Measurements from ENCODE around the gene SLC7A10.
"Not testable (repeated sequence)": the region's sequence is repeated elsewhere in the genome, so short reads cannot be mapped to it uniquely, and the experiment has no call there.

SLC7A10 gene

DNA sequence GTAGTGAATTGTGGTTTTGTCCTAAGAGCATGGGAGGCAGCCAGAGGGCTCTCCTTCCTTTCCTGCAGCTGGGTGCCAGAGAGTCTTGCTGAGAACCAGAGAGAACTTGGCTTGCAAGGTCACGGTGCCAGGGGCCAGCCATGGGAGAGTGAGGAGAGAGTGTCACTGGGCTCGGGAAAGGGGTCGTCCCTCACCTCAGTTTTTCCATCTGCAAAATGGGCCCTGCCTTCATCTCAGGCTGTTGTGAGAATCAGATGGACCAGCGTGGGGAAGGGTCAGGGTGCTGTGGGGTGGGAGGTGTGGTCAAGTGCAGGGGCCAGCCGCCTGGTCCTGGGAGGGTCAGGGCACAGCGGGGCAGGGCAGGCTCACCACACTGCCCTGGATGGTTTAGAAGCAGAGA lies 24.2 kb downstream of the SLC7A10 start:
- DNase-seq = no peak

DNA sequence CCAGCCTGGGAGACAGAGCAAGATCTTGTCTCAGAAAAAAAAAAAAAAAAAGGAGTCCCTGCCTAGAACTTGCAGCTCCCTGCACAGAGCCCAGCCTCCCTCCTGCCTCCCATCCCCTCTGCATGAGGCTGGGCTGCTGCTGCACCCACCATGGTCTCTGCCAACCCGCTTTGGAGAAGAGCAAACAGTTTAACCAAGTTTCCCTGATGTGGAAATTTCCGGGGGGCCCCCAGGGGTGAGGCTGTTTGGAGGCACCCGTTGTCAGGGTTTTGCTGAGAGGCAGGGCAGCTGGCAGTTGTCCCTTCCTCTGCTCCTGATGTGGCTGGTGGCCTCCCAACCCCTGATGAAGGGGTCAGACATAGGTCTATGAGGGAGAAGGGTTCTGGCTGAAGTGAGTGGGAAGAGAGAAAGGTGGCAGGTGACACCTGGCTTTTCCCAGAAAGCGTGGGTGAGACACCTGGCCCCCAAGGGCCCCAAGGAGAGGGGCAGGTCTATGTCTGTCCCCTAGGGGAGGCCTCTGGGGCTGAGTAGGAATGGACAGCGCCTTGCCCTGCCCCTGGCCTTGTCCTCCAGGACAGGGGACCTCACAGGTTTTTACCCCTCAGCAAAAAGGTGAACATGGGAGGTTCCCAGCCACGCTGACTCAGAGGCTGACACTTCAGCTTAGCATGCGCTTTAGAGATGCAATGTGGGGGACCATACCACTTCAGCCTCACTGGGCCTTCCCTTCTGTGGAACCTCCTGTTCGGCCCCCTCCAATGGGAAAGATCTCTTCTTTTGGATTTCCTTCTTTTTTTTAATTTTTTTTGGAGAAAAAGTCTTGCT lies 26.0 kb downstream of the SLC7A10 start:
- no peak for DNase-seq

DNA sequence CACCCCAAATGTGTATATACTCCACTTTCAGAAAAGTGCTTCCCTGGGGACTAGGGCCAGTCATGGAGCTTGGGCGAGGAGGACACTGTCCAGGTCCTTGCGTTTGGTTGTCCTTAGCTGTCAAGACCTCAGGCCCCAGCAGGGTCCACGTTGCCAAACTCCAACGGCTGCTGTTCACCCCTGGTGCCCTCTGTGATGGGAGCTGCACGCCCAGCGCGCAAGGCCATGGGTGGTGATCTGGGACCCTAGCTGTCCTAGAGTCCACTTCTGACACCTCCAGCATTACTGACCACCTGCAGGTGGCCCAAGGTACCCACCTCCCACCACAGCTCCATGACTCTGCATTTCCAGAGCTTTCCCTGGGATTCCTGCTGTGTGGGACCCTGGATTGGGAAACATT lies 27.5 kb downstream of the SLC7A10 start:
- DNase-seq = no peak

DNA sequence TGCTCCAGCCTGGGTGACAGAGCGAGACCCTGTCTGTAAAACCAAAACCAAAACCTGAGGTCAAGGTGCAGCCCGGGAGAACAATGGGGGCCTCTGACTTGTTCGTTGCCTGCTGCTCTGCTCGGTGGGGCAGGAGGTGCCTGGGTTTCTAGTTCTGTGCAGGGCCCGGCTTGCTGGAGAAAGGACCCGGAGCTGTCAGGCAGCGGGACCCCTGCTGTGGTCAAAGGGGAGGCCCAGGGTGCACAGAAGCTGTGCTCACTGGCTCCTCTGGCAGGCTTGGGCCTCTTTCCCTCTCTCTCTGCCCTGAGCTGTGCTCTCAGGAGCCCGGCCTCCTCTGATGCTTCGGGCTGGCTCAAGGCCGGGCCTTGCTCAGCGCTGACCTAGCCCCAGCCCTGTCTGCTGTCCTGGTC lies 28.1 kb downstream of the SLC7A10 start:
- DNase-seq = no peak

DNA sequence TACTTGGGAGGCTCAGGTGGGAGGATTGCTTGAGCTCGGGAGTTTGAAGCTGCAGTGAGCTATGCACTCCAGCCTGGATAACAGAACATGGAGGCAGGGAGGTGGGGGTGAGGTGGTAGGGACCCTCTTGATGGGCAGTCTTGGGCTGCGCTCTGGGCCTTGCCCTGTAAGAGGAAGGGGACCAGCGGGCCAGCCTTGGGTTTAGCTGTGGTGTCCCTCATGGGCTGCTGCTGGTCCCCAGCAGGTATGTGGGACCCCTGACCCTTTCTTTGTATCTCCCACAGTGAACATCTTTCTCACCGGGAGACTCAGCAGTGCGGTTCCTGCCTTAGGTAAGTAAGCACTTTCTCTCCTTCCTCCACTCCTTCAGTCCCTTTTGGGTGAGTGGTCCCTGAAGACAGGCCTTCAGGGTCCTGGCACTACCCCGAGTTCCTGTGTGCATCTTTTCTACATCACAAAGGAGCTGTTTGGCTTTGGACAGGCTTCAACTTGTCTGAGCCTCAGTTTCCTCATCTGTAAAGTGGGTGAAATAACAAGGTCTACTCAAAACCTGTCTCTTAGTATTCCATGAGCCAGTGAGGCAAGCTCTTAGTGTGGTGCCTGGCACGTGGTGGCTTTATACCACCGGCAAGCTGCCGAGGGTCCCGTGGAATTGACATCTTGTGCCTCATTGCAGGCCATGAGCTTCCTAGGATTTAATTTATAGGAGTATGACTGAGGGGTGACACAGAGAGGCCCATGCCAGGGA lies 29.0 kb downstream of the SLC7A10 start:
- DNase-seq = no peak

DNA sequence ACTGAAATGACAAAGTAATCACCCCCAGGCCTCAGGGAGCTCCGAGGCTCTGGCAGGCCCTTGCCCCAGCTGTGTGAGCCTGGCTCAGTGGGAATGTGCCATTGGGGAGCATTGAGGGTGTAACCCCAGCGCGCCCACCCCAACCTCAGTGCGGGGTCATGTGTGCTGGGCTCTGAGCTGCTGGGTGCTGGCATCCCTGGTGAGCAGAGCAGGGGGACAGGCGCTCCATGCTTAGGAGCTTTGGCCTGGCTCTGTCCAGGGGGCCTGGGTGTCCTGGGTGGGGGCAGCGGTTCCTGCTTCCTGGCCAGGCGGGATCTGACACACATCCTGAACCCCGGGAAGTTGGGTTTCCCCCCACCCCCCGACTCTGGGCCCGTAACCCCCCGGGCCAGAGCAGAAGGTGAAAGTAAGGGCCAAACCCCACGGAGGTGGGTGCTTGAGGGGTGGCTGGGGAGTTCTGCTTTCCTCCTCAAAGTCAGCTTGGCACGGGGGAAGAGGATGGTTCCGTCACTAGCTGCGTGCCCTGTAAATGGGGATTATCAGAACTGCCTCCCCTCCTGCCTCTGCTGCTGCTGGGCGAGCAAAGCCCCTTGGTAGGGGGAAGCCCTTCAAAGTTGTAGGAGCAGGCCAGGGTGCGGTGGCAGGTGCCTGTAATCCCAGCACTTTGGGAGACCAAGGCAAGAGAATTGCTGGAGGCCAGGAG lies 29.9 kb downstream of the SLC7A10 start:
- DNase-seq = no peak

DNA sequence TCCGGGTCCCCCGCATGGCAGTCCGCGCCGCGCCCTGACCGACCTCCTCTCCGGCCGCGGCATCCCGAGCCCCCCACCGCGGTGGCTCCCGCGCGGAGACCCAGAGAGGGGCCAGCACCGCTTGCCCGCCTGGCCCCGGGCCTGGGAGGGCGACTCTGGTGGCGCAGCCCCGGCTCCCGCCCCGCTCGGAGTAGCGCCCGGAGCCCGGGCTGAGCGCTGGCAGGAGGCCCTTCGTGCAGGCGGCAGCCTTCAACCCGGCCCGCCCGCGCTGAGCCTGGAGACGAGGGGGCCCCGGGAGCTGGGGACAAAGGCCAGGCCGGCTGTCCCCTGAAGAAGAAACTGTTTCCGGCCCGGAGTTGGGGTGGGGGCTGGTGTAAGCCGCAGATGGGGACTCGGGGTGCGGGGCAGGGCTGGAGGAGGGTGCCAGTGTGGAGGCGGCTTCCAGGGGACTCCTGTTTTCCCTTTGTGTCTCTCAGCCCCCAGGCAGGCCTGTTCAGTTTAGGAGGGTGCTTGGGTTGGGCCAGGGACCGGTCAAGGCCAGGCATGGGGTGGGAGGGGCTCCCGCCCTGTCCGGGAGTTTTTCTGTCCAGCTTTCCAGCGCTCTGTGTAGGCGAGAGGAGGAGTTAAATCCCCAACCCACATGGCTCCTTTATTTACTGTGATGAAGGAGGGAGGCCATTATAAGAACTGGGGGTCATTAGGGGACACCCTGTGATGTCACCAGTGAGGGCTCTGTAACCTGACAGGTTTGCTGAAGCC lies 30.6 kb downstream of the SLC7A10 start:
- DNase-seq = no peak

DNA sequence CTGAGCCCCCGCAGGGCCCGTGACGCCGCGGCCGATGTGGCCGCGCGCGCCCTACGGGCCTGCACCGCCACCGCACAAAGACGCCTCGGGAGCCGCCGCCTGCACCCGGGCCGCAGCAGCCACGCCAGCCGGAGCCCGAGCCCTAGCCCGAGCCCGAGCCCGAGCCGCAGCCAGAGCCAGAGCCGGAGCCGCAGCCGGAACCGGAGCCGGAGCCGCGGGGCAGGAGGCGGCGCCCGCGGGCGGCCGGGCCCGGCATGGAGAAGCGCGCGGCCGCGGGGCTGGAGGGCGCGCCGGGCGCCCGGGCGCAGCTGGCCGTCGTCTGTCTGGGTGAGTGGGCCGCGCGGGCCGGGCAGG lies 31.1 kb downstream of the SLC7A10 start:
- no peak for DNase-seq

DNA sequence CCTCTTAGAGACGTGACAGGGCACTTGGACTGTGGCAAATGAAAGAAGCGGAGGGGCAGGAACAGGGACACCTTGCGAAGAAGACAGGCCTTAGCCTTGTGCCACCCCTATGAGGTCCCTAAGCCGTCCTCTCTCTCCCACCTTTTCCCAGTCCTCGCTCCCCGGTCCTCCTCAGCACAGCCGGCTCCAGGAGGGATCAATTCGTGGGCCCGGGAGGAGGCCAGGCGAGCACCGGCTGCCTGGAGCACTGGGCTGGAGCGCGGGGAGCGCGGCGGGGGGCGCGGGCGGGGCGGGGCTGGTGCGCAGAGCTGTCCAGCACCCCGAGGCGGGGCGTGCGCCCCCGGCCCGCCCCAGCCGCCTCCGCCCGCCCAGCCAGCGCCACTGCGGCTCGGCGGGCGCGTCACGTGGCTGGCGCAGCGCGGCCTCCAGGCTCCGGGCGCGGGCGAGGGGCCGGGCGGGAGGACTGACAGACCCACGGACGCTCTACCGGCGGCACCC lies 31.7 kb downstream of the SLC7A10 start, which contains the start of gene LRP3:
TSS of gene LRP3 (plus strand) at position 466 of the 498 bp plus-strand sequence. CDS start 456 bp downstream, outside the sequence.
- no peak for DNase-seq

DNA sequence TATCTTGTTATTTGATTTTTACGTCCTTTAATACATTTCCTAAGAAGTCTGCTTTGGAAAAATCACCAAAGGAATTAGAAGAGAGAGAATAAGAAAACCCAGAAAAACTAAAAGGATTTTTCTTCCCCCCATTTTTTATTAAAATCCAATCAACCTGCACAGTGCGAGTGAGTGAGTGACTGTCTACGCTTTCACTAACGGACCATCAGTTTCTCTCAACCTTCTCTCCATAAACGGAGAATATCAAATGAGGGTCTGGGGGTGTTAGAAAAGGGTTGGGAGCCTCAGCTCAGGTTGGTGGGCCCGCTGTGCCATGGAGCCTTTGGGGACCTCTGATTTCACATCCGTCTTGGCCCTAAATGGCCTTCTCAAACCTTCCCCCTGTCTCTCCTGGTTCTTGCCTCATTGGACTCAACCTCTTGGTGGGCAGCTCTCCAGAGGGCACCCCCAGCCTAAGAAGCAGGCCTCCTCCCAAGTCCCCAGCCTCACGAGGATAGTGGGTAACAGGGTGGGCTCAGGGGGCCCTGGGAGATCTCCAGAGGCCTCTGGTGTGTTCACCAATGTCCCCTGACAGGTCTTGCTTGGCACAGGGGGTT lies 32.3 kb downstream of the SLC7A10 start:
- DNase-seq = no peak

DNA sequence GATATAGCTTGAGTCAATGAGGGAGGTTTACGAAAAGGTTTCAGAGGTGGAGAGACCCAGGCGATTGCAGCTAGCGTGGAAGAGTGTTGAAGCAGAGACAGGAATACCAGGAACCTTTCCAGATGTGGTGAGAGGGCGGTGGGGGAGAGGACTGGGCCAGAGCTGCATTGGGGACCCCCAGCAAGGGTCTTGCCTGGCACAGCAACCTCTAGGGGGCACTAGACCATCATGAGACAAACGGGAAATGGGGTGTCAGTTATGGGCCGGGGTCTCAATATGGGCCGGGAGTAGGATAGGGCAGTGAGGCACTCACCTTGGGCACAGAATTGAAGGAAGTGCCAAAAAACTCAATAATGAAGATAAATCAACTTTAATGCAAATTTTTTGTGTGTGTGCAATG lies 33.6 kb downstream of the SLC7A10 start:
- no peak for DNase-seq

DNA sequence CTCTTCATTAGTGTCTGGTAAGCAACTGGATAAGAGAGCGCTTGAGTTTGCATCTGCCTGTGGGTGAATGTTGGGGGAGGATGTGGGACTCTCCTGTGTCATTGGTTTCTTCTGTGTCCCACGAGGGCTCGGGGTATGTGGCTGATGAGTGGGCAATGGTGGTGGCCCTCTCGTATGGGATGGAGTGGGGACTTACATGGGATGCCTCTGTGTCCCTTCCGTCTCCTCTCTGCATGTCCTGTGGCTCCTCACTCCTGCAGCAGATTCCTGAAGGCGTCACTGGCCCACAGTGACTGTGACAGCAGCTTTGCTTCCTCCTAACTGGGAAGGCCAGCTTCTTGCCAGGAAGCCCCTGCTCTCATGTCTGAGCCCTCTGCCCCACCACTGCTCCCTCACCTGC lies 34.1 kb downstream of the SLC7A10 start:
- DNase-seq = no peak

DNA sequence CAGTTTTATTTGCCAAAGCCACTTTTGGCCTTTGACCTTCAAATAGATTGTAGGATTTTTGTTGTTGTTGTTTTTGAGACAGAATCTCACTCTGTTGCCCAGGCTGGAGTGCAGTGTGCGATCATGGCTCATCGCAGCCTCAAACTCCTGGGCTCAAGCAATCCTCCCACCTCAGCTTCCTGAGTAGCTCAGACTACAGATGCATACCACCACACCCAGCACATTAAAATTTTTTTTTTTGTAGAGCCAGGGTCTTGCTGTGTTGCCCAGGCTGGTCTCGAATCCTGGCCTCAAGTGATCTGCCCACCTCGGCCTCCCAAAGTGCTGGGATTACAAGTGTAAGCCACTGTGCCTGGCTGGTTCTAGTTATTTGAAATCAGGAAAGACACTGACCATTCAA lies 34.6 kb downstream of the SLC7A10 start:
- DNase-seq = not testable (repeated sequence)

DNA sequence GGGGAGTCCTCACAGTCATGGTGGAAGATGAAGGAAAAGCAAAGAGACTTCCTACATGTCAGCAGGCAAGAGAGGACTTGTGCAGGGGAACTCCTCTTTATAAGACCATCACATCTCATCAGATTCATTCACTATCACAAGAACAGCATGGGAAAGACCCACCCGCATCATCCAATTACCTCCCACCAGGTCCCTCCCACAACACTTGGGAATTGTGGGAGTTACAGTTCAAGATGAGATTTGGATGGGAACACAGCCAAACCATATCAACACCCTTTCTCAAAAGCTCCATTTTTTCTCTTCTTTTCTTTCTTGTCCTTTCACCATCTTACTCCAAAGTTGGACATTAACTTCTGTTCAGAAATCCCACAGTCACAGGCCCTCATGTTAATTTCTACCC lies 36.2 kb downstream of the SLC7A10 start:
- no peak for DNase-seq

DNA sequence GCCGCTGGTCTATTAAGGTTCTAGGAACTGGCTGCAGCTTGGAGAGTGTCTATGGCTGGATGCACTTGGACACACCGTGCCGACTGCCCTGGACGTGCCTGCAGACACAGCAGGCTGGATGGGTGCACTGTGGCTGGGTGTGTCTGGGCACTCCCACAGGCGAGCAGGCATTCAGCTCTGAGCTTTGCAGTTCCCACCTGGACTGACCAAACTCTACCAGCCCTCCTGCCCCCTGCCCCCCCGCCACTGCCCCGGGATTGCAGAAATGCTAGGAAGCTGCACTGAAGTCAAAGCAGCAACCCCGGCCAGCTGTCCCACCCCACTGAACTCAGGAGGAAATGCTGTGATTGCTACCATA lies 38.5 kb downstream of the SLC7A10 start:
- no peak for DNase-seq

DNA sequence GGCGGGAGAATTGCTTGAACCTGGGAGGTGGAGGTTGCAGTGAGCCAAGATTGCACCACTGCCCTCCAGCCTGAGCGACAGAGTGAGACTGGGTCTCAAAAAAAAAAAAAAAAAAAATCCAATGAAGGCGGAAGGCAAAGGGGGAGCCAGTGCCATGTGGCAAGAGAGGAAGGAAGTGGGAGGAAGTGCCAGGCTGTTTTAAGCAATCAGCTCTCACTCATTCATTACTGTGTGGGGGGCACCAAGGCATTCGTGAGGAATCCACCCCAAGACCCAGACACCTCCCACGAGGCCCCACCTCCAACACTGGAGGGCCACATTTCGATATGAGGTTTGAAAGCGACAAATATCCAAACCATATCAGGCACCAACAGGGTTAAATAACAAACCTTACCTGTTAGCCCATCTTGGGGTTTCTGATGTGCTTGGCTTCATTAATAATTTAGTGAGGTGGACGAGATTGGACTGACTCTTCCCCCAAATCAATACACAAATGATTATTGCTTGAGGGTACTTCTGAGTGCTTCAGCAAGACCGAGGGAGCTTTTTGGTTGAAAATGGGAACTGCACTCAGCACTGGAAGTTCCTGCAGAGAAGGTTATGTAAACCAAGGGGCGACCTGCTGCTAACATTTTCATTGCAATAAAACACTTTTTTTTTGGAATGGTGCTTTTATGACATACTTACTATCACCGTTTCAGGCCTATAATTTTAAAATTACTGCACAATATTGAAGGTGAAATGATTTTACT lies 39.0 kb downstream of the SLC7A10 start:
- no peak for DNase-seq

DNA sequence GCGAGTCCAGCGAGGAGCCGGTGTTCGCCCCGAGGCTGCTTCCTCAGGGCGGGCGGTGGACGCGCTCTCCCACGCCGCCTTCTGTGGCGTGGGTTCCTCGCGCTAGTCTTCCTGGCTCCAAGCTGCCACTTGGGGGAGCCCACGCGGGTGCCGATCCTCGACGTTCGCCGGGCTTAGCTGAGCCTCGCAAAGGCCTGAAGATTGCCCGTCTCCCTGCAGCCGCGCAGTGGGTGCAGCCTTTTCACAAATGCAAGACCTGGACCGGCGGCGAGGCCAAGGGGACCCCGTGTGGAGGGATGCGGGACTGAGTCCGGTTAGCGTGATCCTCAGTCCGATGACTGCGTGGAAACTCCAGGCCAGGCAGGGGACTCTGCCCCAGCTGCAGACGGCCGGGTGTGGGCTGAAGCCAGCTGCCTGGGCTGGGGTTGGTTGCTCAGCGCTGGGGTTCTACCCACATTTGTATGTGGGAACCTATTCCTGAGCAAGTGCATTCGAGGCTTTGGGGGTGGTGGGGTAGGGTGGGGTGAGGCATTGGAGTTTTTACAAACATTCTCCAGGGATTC lies 48.2 kb downstream of the SLC7A10 start:
- DNase-seq = peak; percentile 66

DNA sequence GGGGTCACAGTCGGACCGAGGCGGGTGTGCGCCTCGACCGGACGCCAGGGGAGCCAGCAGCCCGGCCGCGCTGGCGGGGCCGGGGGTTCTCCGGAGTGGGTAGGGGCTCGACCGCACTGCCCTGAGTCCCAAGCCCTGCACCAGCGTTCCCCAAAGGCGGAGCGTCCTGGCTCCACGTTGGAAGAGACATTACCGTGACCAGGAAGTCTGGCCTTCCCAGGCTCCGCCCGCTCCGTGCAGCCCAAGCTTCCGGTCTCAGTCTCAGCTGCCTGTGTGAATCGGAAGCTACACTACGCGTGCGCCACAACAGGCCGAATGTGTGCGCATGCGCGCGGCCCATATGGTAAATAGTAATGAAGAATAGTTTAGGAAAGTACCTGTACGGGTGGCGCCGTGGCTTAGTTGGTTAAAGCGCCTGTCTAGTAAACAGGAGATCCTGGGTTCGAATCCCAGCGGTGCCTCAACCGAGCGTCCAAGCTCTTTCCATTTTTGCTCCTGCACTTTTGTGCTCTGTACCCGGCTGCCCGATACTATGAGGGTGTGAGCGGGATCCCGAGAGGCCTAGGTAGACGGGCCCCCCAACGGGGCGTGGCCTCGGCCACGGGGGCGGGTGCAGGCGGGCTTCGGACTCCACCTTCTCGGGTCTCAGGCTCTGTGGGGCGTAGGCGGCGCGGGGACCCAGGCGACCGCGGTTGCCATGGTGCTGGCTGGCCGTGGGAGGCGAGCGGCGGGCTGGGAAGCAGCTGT lies 48.8 kb downstream of the SLC7A10 start:
- DNase-seq = peak; percentile 98

DNA sequence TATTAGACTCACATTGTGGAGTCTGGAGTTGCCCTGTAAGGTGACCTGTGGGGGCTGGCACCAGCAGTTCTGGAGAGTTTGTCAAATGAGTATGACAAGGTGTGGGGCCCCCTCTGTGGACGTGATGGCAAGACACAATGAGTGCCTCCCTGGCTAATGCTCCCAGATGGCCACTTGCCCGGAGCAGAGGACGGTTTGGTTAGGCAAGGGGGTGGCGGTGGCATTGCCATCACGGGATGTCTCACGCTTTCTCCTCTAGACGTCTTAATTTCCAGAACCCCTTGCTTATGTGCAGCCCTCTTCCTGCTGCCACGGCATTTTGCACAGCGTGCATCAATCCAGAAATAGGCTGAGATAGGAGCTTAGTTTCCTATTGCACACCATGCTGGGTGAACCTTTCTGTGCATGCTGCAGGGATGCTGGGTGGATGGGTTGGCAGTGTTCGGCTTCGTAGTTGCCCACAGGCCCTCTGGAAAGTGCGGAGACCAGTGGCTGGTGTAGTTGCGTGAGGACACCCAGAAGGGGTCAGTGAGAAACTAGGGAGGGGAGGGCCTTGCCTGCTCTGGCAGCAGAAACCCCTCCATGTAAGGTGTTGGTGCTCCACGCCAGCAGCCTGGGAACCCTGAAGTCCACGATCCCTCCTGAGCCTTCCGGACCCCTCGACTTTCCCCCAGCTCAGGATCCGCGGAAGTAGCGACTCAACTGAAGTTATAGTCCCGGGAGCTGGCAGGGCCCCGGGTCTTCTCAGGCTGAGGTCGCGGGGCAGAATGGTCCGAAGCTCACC lies 49.6 kb downstream of the SLC7A10 start:
- peak; percentile 14 for DNase-seq
